T-helper 2 cell treated with Interferon-gamma antibody and Interleukin-4, amounts not matched to agents 5 μg/mL and 100 μg/mL, for 36 hours (primary cell): Measurements from ENCODE around the gene RAB11B.
A peak's percentile ranks its signal among the peaks of the same experiment; 100 is the strongest.

ENCODE experiments used
- DNase-seq: peaks from one replicate; pipeline ENCODE4 v3.0.0; 2021; ENCODE audit warnings: low spot score
- H3K27ac Mint-ChIP-seq: one replicate; pipeline ENCODE4 v1.8.0; 2021; ENCODE audit warnings: mild to moderate bottlenecking, mixed read lengths
- H3K27me3 Mint-ChIP-seq: one replicate; pipeline ENCODE4 v1.8.0; 2021; ENCODE audit warnings: low read depth, mixed read lengths
- H3K36me3 Mint-ChIP-seq: one replicate; pipeline ENCODE4 v1.8.0; 2021; ENCODE audit warnings: low read depth, mixed read lengths
- H3K4me1 Mint-ChIP-seq: one replicate; pipeline ENCODE4 v1.8.0; 2021; ENCODE audit warnings: low read depth, mixed read lengths
- H3K4me3 Mint-ChIP-seq: one replicate; pipeline ENCODE4 v1.8.0; 2022; ENCODE audit warnings: mild to moderate bottlenecking, moderate library complexity, mixed read lengths
- H3K9me3 Mint-ChIP-seq: one replicate; pipeline ENCODE4 v1.8.0; 2021; ENCODE audit warnings: mixed read lengths

Gene RAB11B

GRCh38 chr19:8445488-8446001 lies 55.4 kb downstream of the RAB11B start:
- peak overlapping the region; percentile 91 for H3K4me3 Mint-ChIP-seq
- H3K36me3 Mint-ChIP-seq: peaks cover 24% of the 10 kb centered on the region
- peak; percentile 49 for DNase-seq
- H3K9me3 Mint-ChIP-seq: no peaks in the 10 kb centered on the region
- peak overlapping the region; percentile 90 for H3K27ac Mint-ChIP-seq
- no peaks in the 10 kb centered on the region for H3K27me3 Mint-ChIP-seq
- H3K4me1 Mint-ChIP-seq: peaks cover 32% of the 10 kb centered on the region

- no peaks in the 10 kb centered on the region for H3K9me3 Mint-ChIP-seq
- no peak for DNase-seq
- peaks cover 24% of the 10 kb centered on the region for H3K36me3 Mint-ChIP-seq
- H3K27me3 Mint-ChIP-seq: no peaks in the 10 kb centered on the region
- H3K4me1 Mint-ChIP-seq: peaks cover 34% of the 10 kb centered on the region
- H3K4me3 Mint-ChIP-seq: peak overlapping the region; percentile 91
- peak overlapping the region; percentile 90 for H3K27ac Mint-ChIP-seq
Measured at GRCh38 chr19:8446061-8446709, 56.0 kb downstream of the RAB11B start.

GRCh38 chr19:8449830-8450229 lies 59.7 kb downstream of the RAB11B start:
- Mint-ChIP-seq H3K27me3 (no peaks in the 10 kb centered on the region), H3K4me3 (no peak overlapping the region), H3K27ac (no peak overlapping the region), H3K4me1 (peaks cover 50% of the 10 kb centered on the region), H3K36me3 (peaks cover 32% of the 10 kb centered on the region), H3K9me3 (no peaks in the 10 kb centered on the region)
- no peak for DNase-seq

GRCh38 chr19:8451377-8451776 lies 61.2 kb downstream of the RAB11B start:
- peak overlapping the region; percentile 8 for H3K4me3 Mint-ChIP-seq
- peaks cover 36% of the 10 kb centered on the region for H3K36me3 Mint-ChIP-seq
- peak overlapping the region; percentile 17 for H3K27ac Mint-ChIP-seq
- peaks cover 52% of the 10 kb centered on the region for H3K4me1 Mint-ChIP-seq
- DNase-seq: no peak
- H3K9me3 Mint-ChIP-seq: no peaks in the 10 kb centered on the region
- no peaks in the 10 kb centered on the region for H3K27me3 Mint-ChIP-seq

- Mint-ChIP-seq H3K27ac (no peak overlapping the region), H3K4me1 (peaks cover 54% of the 10 kb centered on the region), H3K36me3 (peaks cover 36% of the 10 kb centered on the region), H3K27me3 (no peaks in the 10 kb centered on the region), H3K9me3 (no peaks in the 10 kb centered on the region), H3K4me3 (peak overlapping the region; percentile 8)
- no peak for DNase-seq
Measured at GRCh38 chr19:8451885-8452284, 61.7 kb downstream of the RAB11B start.

- Mint-ChIP-seq H3K4me3 (no peak overlapping the region), H3K27ac (peak overlapping the region; percentile 40), H3K27me3 (no peaks in the 10 kb centered on the region), H3K4me1 (peaks cover 52% of the 10 kb centered on the region), H3K36me3 (peaks cover 34% of the 10 kb centered on the region), H3K9me3 (no peaks in the 10 kb centered on the region)
- no peak for DNase-seq
Measured at GRCh38 chr19:8452446-8453123, 62.4 kb downstream of the RAB11B start.

GRCh38 chr19:8453616-8454015 lies 63.5 kb downstream of the RAB11B start:
- H3K4me3 Mint-ChIP-seq: no peak overlapping the region
- no peaks in the 10 kb centered on the region for H3K9me3 Mint-ChIP-seq
- H3K36me3 Mint-ChIP-seq: peaks cover 36% of the 10 kb centered on the region
- no peak overlapping the region for H3K27ac Mint-ChIP-seq
- no peaks in the 10 kb centered on the region for H3K27me3 Mint-ChIP-seq
- H3K4me1 Mint-ChIP-seq: peaks cover 54% of the 10 kb centered on the region
- no peak for DNase-seq
